Tibial artery (tissue), 4 donors: Measurements from ENCODE around the gene ARHGAP24.
"Not testable (repeated sequence)": the region's sequence is repeated elsewhere in the genome, so short reads cannot be mapped to it uniquely, and the experiment has no call there.

Experiments
- DNase-seq, 2 donors: peaks; one replicate each; pipeline ENCODE4 v3.0.0-alpha.2; 2019
- H3K27ac ChIP-seq, 2 donors: fragments of 200-600 bp; sonication (generic) in 1 of 2; 1 replicate in 1 of 2; 2 replicates in 1 of 2; pipeline ENCODE4 v1.5.1; 2018 to 2019; ENCODE audit warnings: mild to moderate bottlenecking in 1 of 2
- H3K27me3 ChIP-seq, 2 donors: fragments of 200-600 bp; sonication (generic) in 1 of 2; one replicate each; pipeline versions ENCODE4 v1.5.1 to v1.6.0; 2016 to 2019
- H3K36me3 ChIP-seq, 3 donors: fragments of 200-600 bp; sonication (generic) in 2 of 3; one replicate each; pipeline ENCODE4 v1.5.1; 2016 to 2019; ENCODE audit warnings: mild to moderate bottlenecking in 2 of 3
- H3K4me1 ChIP-seq, 4 donors: fragments of 200-600 bp; sonication (generic) in 2 of 4; 1 replicate in 3 of 4; 2 replicates in 1 of 4; pipeline ENCODE4 v1.5.1; 2016 to 2019
- H3K4me3 ChIP-seq, 2 donors: fragments of 200-600 bp; sonication (generic) in 1 of 2; 1 replicate in 1 of 2; 2 replicates in 1 of 2; pipeline ENCODE4 v1.5.1; 2018 to 2019; ENCODE audit warnings: mild to moderate bottlenecking in 2 of 2
- H3K9me3 ChIP-seq, 3 donors: fragments of 200-600 bp; sonication (generic) in 1 of 3; one replicate each; pipeline ENCODE4 v1.5.1; 2016 to 2019
- intact Hi-C: fragments of 100-400 bp; cut with DNase I; formaldehyde crosslinking; loops from one replicate; pipeline ENCODE4 v1.15.0; 2023; ENCODE audit warnings: low total_unique reads
- TF ChIP-seq, protein P1 (sequence below), 2 experiments: fragments of 200-600 bp in 1 of 2; fragments of 450-650 bp in 1 of 2; IDR thresholded peaks; one replicate each; pipeline ENCODE4 v1.5.1; 2017 to 2019; ENCODE audit warnings: antibody characterized with exemption in 2 of 2, mild to moderate bottlenecking in 1 of 2, moderate library complexity in 1 of 2

Gene ARHGAP24

DNA sequence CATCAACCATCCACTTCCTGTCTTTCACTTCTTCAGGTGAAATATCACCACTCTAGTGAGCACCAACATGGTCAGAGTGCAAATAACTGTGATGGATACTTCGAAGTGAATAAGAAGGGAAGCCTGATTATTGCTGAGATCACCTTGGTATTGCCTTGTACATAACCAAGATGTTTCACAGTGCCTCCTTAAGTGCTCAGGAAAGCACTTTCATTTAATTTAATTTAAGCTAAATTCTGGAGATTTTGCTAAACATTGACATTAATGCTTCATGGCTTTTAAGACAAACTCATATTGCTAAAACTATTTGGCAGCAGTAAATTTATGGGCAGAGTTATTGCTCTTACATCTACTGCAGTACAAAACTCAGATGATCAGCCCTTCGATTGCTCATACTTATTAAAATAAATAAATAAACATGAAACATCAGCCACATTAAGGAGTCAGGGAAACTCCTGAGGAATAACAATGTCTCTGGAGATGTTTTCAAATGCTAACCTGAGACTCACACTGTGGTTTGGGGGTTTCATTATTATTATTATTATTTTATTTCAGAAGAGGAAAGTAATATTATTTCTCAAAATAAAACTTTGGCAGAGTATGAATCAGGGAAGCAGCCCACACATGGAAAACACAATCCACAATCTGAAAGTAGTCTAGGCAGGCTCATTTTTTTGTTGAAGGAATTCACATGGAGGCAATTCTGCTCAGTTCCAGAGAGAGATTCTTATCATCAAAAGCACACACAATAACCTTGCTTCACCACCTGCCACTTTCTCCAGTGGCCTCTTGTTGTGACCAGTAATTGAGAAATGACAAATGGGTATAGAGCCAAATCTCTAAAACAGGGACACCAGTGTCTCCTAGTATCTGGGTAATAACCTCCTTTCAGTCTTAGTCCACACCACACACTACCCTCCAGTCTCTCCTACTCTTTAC is 540.7 kb downstream of the ARHGAP24 start:
- TF ChIP-seq, protein P1, sequence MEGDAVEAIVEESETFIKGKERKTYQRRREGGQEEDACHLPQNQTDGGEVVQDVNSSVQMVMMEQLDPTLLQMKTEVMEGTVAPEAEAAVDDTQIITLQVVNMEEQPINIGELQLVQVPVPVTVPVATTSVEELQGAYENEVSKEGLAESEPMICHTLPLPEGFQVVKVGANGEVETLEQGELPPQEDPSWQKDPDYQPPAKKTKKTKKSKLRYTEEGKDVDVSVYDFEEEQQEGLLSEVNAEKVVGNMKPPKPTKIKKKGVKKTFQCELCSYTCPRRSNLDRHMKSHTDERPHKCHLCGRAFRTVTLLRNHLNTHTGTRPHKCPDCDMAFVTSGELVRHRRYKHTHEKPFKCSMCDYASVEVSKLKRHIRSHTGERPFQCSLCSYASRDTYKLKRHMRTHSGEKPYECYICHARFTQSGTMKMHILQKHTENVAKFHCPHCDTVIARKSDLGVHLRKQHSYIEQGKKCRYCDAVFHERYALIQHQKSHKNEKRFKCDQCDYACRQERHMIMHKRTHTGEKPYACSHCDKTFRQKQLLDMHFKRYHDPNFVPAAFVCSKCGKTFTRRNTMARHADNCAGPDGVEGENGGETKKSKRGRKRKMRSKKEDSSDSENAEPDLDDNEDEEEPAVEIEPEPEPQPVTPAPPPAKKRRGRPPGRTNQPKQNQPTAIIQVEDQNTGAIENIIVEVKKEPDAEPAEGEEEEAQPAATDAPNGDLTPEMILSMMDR (IDR thresholded peaks at IDR 0.05): no peak
- H3K4me1 ChIP-seq: peaks cover 0 to 43% (median 20%) of the 10 kb centered on the region in 4 donors
- DNase-seq: no peak
- intact Hi-C loops: no loop called here
- no peaks in the 10 kb centered on the region for H3K27me3 ChIP-seq
- H3K4me3 ChIP-seq: no peak overlapping the region
- no peaks in the 10 kb centered on the region for H3K9me3 ChIP-seq
- H3K36me3 ChIP-seq: no peaks in the 10 kb centered on the region
- H3K27ac ChIP-seq: no peak overlapping the region

DNA sequence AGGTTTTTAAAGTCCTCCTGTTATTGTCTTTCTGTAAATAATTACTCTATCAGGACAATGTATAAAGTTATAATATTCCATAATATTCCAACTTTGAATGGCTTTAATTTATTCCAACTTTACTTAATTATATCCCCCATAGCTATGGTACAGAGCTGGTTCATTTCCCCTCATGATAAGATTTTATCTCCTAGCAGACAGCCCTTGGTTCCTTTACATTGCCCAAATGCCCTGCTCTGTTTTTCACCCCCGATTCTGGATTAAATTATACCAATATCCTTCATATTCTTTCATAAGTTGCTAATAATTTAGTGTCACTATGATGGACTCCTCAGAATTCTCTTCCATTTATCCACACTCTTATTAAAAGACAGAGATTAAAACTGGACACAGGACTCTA is 544.4 kb downstream of the ARHGAP24 start:
- Histone ChIP-seq H3K4me3 (no peak overlapping the region), H3K9me3 (no peaks in the 10 kb centered on the region), H3K27ac (no peak overlapping the region), H3K4me1 (peaks cover 0 to 11% (median 5%) of the 10 kb centered on the region in 4 donors), H3K36me3 (no peaks in the 10 kb centered on the region), H3K27me3 (no peaks in the 10 kb centered on the region)
- intact Hi-C loops: no loop called here
- TF ChIP-seq, protein P1 (IDR thresholded peaks at IDR 0.05): no peak
- no peak for DNase-seq

DNA sequence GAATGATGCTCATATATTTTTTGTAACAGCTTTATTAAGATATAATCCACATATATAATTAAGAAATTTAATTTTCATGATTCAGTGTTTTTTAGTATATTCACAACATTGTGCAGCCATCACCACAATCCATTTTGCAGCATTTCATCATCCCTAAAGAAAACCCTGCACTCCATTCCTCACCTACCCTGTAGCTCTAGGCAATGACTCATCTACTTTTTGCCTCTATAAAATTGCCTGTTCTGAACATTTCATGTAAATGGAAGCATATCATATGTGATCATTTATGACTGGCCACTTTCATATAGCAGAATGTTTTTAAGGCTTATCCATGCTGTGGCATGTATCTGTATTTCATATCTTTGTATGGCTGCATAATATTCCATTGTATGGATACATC is 545.0 kb downstream of the ARHGAP24 start:
- Histone ChIP-seq H3K4me3 (no peak overlapping the region), H3K9me3 (no peaks in the 10 kb centered on the region), H3K27me3 (no peaks in the 10 kb centered on the region), H3K36me3 (no peaks in the 10 kb centered on the region), H3K27ac (no peak overlapping the region), H3K4me1 (peaks cover 0 to 6% (median 2%) of the 10 kb centered on the region in 4 donors)
- intact Hi-C loops: no loop called here
- DNase-seq: no peak
- TF ChIP-seq, protein P1 (IDR thresholded peaks at IDR 0.05): no peak

DNA sequence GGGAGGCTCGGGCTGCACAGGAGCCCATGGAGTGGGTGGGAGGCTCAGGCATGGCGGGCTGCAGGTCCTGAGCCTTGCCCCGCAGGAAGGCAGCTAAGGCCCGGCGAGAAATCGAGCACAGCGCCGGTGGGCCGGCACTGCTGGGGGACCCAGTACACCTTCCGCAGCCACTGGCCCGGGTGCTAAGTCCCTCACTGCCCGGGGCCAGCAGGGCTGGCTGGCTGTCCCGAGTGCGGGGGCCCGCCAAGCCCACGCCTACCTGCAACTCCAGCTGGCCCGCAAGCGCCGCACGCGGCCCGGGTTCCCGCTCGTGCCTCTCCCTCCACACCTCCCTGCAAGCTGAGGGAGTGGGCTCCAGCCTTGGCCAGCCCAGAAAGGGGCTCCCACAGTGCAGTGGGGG is 546.7 kb downstream of the ARHGAP24 start:
- intact Hi-C loops, H3K4me1 ChIP-seq, DNase-seq, H3K36me3 ChIP-seq, H3K9me3 ChIP-seq, H3K27ac ChIP-seq, H3K4me3 ChIP-seq, H3K27me3 ChIP-seq: not testable (repeated sequence)

DNA sequence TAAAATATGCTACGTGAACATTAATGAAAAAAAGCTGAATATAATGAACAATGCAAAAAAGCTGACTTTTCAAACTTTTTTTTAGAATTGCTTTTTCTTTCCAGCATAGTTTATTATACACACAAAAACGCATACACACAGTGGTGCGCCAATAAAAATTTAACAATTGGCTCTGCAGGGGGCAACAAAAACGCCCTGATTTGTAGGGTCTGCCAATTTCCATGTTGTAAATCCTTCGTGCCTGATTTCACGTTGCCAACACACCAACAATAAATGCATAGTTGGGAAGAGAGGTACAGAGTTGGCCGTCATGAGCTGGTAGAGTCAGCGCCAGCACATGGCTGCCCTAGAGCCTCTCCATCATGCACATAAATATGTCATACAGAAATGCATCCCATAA is 551.8 kb downstream of the ARHGAP24 start:
- no peaks in the 10 kb centered on the region for H3K27me3 ChIP-seq
- H3K9me3 ChIP-seq: no peaks in the 10 kb centered on the region
- intact Hi-C loops: no loop called here
- peaks cover 0 to under 1% (median 0%) of the 10 kb centered on the region in 4 donors for H3K4me1 ChIP-seq
- H3K4me3 ChIP-seq: no peak overlapping the region
- H3K27ac ChIP-seq: no peak overlapping the region
- TF ChIP-seq, protein P1 (IDR thresholded peaks at IDR 0.05): no peak
- DNase-seq: no peak
- no peaks in the 10 kb centered on the region for H3K36me3 ChIP-seq

DNA sequence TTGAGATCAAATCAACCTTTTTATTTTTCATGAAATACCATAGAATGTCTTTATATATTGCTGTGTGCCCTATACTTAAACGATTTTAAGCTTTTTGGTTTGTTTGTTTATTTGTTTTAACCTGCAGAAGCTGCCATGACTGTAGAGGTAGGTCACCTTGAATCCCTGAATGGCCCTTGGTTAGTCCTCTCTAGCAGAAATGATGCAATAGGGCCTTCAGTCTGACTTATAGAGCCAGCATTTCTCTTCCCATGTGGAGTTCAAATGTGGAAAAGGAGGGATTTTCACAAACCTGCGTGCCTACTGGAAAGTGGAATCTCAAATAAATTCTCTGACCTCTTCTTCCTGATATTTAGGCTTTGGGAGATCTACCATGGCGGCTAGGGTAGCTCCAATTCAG is 557.0 kb downstream of the ARHGAP24 start:
- H3K4me1 ChIP-seq: peaks cover 0 to 27% (median 17%) of the 10 kb centered on the region in 4 donors
- intact Hi-C loops: no loop called here
- H3K9me3 ChIP-seq: no peaks in the 10 kb centered on the region
- DNase-seq: no peak
- no peaks in the 10 kb centered on the region for H3K36me3 ChIP-seq
- H3K27me3 ChIP-seq: no peaks in the 10 kb centered on the region
- TF ChIP-seq, protein P1 (IDR thresholded peaks at IDR 0.05): no peak
- H3K4me3 ChIP-seq: no peak overlapping the region
- peak overlapping the region; percentile 61 to 78 for H3K27ac ChIP-seq
